Nucleus accumbens (tissue), 56 donors: ENCODE data around the gene GAPDH.
"Not testable (repeated sequence)": the region's sequence is repeated elsewhere in the genome, so short reads cannot be mapped to it uniquely, and the experiment has no call there.

Experiments
- DNase-seq, 56 donors: peaks; one replicate each; lab custom pipeline; 2025; lab: John Stamatoyannopoulos, UW

GAPDH gene

DNA sequence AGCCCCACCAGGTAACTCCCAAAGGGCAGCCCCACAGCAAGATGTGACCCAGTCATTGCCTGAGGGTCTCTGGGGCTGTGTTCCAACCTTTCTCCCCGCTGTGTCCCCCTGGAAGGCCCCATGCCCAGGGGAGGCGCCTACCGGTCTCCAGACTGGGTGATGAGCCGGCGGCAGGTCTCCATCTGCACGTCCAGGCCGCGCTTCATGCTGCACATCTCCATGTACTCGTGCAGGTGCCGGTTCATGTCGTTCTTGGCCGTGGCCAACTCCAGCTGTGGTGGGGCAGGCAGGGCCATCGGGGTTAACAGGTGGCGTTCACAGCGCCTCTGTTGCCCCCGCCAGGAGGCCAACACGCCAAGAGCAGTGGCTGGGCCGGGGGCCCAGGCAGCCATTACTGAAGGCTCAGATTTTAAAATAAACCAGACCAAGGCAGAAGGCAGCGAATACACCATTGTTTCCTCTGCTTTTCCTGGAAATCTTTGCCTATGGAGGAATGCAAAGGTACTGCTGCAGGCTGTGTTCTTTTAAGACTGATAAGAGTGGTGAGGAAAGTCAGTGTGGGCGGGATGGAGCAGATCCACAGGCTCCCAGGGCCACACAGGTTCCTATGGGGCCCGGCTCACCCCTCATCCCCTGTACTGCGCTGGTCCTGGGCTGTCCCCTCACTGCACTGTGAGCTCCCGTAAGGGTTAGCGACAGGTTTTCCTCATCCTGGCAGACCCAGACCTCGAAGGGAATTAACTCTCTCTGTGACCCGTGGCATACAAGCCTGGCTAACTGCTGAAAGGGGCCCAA is 7.3 kb downstream of the GAPDH start:
- no peak for DNase-seq

GRCh38 chr12:6542209-6543009 is 8.1 kb downstream of the GAPDH start:
- DNase-seq: no peak

- DNase-seq: no peak
Observed at GRCh38 chr12:6546016-6546415, 11.7 kb downstream of the GAPDH start.

DNA sequence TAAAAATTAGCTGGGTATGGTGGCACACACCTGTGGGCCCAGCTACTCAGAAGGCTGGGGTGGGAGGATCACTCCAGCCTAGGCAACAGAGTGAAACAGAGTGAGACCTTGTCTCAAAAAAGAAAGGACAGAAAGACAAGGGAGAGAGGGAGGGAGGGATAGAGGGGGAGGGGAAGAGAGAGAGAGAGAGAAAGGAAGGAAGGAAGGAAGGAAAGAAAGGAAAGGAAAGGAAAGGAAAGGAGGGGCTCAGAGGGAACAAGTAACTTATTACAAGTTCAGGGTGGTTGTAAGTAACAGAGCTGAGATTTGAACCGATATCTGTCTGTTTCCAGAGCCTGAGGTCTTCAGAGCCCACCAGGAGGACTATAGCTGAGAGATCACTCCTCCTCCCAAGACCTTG is 13.2 kb downstream of the GAPDH start:
- DNase-seq: no peak

- no peak for DNase-seq
Observed at GRCh38 chr12:6547987-6548386, 13.7 kb downstream of the GAPDH start.

DNA sequence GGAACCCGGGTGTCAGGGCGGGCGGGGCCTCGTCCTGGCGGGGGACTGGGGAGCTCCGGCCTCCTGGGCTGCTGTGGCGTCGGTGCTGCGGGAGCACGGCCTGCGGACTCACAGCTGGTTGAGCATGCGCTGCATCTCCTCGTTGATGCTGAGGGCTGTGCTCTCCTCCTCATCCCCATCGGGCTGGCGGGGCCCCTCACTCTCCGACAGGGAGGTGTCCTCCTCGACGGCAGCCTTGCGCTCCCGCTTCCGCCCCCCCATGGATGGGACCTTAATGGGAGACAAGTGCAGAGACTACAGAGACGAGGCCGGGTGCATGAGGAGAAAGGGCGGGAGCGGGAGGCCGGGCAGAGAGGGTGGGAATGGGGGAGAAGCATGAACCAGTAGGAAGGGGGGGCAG is 14.2 kb downstream of the GAPDH start:
- DNase-seq: no peak

- no peak for DNase-seq
Observed at GRCh38 chr12:6548966-6549683, 14.8 kb downstream of the GAPDH start.

- no peak for DNase-seq
Observed at GRCh38 chr12:6549684-6550151, 15.4 kb downstream of the GAPDH start.

DNA sequence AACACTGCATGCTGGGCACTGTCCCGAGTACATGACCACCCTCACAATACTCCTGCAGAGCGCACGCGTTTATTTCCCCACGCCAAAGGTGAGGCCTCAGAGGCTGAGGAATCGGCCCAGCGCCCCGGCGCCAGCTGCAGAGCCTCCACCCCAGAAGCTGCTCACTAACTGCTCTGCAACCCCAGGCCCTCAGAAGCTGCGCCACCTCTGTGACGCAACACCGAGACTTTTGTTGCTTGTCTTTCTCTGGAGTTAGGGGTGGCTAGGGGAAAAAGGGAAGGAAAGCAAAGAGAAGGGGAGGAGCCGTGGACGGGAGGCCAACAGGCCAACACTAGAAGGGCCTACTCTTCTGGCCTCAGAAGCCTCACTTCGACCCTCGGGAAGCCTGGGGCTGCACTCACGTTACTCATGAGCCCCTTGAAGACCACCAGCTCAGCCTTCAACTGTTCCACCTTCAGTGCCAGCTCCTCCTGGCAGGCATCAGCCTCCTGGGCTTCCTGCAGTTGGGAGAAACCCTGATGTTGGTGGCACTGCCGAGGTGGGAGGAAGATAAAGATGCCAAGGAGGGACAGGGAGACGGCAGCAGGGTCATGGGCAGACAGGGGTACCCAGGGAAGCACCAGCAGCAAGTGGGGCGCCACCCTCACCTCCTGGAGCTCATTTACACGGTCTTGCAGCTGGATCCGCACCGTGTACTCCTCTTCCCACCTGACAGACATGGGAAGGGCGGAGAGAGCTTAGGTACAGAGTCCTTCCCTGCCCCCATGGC is 16.2 kb downstream of the GAPDH start:
- DNase-seq: peak in 1 of 56 donors; percentile 30

DNA sequence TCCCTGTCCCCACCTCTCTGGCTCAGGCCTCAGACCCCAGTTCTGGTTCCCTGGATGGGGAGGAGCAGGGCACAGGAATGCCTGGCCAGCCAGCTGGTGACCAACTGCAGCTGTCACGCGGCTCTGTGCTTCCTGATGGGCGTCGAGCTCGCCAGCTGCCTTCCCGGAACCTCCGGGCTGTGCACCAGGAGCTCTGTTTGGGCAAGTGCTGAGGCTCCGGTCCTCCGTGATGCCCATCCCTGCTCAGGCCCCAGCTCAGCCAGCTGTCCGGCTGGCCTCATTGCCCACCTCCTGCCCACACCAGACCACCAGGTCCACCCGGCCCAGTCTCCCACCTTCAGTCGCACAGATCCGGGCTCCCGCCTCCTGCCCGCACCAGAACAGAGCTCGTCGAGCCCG is 16.7 kb downstream of the GAPDH start:
- peak in 40 of 56 donors; percentile 23 to 89 (median 48) for DNase-seq

DNA sequence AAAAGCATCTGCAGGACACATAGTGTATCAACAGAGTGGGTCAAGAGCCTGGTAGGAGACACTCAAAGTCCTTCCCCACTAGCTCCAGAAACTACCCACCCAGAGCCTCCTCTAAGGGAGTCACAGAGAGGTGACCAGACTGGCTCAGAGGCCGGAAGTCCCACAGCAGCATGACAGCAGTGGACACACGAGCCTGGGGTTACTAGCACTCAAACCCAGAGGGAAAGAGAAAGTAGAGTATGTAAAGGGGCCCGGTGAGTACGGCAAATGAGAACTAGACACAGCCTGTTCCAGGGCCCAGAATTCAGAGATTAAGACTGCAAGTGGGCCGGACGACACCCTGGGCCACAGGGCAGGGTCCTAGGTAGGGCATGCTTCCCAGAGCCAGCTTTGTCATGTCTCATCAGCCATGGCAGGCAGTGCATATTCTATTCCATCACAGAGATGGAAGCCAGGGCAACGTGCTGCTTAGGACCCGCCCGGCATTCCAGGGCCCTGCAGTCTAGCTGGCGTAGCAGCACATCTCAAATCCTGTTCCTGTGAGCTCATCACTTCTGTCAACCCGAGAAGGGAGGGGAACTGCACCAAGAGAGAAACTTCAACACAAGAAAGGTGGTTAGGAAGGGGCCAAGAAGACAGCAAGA is 17.3 kb downstream of the GAPDH start:
- peak in 4 of 56 donors; percentile 21 to 50 (median 47) for DNase-seq

GRCh38 chr12:6552140-6552551 is 17.8 kb downstream of the GAPDH start:
- peak in 14 of 56 donors; percentile 20 to 51 (median 32) for DNase-seq

- DNase-seq: peak in 13 of 56 donors; percentile 18 to 60 (median 28)
Observed at GRCh38 chr12:6553051-6553868, 18.9 kb downstream of the GAPDH start.

DNA sequence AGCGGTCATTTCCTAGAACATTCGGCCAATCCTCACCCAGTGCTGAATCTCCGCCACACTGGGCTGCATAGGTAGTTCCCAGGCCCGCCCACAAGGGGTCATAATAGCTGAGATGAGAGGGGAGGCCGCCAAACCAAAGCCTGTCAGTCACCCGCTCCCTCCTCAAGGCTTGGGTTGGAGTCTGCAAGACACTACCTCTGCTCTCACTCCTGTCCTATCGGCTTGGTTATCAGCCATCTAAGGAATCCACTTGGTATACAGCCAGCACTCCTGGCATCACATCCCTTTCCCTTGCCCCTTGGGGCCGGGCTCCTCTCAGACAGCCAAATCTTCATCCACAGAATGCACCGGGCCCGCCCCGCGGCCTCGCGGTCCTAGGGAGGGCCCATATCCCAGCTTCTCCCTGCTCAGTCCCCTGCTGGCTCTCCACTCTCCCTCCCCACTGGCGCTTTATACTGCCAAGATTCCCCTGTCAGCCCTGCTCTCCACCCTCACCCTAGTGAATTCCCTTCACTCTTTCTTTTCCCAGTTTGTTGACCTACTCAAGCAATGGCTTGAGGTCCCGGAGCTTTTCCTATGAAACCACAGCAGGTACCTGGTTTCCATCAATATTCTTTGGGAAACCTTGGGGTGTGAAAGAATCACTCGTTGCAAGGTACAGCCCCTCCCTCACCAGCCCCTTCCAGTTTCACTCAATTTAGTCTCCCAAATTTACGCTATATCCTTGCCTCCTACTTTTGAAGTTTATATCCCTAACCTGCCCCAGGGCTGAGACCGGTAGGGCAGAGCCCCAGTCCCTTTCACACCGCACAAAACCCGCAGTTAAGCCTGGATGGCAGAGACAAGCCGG is 20.1 kb downstream of the GAPDH start:
- peak in 39 of 56 donors; percentile 24 to 73 (median 51) for DNase-seq

GRCh38 chr12:6555018-6555691 is 20.8 kb downstream of the GAPDH start:
- DNase-seq: peak in 2 of 56 donors; percentile 14 to 35

GRCh38 chr12:6556496-6556817 is 22.1 kb downstream of the GAPDH start:
- not testable (repeated sequence) for DNase-seq

DNA sequence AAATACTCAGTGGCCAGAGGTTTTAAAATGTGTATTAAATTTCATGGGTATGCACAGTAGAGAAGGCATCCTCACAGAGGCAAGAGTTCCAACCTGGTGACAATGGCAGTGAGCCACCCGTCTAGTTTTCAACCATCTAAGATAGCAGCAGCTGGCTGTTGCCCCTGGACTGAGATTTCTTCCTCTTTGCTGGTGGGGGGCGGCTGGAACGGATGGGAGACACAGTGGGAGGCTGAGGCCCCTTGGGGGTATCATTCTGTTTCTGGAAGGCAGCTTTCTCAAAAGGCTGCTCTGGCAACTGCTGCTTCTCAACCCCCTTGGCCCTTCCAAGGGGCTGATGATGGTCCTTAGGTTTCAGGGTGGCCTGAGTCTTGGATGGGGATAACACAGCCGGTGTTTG is 22.5 kb downstream of the GAPDH start:
- no peak for DNase-seq
